Islet of Langerhans (tissue), 1 donor: ENCODE data around the gene EIF2D.

ENCODE experiments used
- FAIRE-seq: peaks from one replicate; lab custom pipeline; 2011; peaks lifted over from hg19 to GRCh38; lab: Jason Lieb, UNC

Gene EIF2D

DNA sequence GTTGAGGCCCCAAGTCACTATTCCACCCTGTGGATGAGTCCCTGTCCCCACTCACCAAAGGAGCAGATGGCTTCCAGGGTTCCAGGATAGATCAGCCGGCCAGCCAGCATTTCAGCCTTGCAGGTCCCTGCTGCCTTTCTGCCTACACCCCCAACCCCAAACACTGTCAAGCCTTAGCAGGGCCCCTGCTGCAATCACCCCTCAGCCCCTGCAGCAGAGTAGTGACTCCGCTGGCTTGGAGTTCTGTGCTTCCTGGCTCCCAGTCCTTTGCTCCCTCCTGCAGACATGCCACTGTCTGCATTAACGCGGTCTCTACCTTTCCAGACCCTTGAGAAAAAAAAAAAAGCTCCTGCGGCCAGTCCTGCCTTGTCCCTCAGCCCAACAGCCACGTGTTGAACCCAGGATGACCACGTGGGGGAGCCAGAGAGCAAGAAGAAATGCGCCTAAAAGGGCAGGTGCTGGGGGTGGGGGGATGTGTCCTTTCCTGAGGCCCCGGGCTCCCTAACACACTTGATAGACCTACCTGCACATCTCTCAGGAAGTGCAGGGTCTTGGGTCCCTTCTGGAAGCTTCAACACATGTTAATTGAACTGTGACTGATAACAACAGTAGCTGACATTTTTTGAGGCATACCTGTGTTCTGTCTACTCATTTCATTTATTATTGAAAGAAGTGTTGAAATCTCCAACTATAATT lies 67.6 kb downstream of the EIF2D start:
- FAIRE-seq = no peak
